GM06990 (cell line): ENCODE data around the gene VSTM2B.

Experiments
- DNase-seq: peaks from one replicate; pipeline ENCODE4 v3.0.0-alpha.2; 2011; ENCODE audit not compliant: insufficient read length; ENCODE audit errors: extremely low read depth
- H3K27me3 ChIP-seq: replicated peaks from 2 replicates; pipeline ENCODE4 v1.6.0; 2011; ENCODE audit warnings: low read length; ENCODE audit not compliant: control insufficient read depth, insufficient read depth
- H3K36me3 ChIP-seq: 2 replicates; pipeline ENCODE4 v1.5.1; 2011; ENCODE audit warnings: low read length; ENCODE audit not compliant: control insufficient read depth, insufficient read depth
- H3K4me3 ChIP-seq: replicated peaks from 2 replicates; pipeline ENCODE4 v1.5.1; 2011; ENCODE audit warnings: low read depth, mild to moderate bottlenecking, control low read depth, low read length
- CTCF ChIP-seq: IDR thresholded peaks from 2 replicates; pipeline ENCODE4 v1.5.1; 2011; ENCODE audit warnings: low read length, control low read depth, mild to moderate bottlenecking, inconsistent platforms; ENCODE audit not compliant: insufficient read depth, poor library complexity, severe bottlenecking

The VSTM2B gene

GRCh38 chr19:29499261-29499920, 26.4 kb upstream of the VSTM2B start:
- Histone ChIP-seq H3K27me3 (peaks cover 2% of the 10 kb centered on the region; the same call in 1 of the 2 replicates), H3K4me3 (no peak overlapping the region), H3K36me3 (no peaks in the 10 kb centered on the region)
- no peak for DNase-seq
- no peak for TF ChIP-seq CTCF

- no peak for DNase-seq
- Histone ChIP-seq H3K4me3 (no peak overlapping the region), H3K27me3 (peaks cover 2% of the 10 kb centered on the region; the same call in 1 of the 2 replicates), H3K36me3 (no peaks in the 10 kb centered on the region)
- no peak for TF ChIP-seq CTCF
Measured at GRCh38 chr19:29499921-29500590, 25.7 kb upstream of the VSTM2B start.

- no peak for DNase-seq
- peaks cover 2% of the 10 kb centered on the region; the same call in 1 of the 2 replicates for H3K27me3 ChIP-seq
- no peak for TF ChIP-seq CTCF
Measured at GRCh38 chr19:29501816-29502580, 23.8 kb upstream of the VSTM2B start.

GRCh38 chr19:29502581-29502850, 23.3 kb upstream of the VSTM2B start:
- TF ChIP-seq CTCF, result no peak
- peaks cover 2% of the 10 kb centered on the region; the same call in 1 of the 2 replicates for H3K27me3 ChIP-seq
- DNase-seq, result no peak
- no peak overlapping the region for H3K4me3 ChIP-seq
- no peaks in the 10 kb centered on the region for H3K36me3 ChIP-seq

More at GRCh38 chr19:29501816-29502580, 23.8 kb upstream of the VSTM2B start:
- H3K4me3 ChIP-seq, result no peak overlapping the region
- no peaks in the 10 kb centered on the region for H3K36me3 ChIP-seq

- H3K36me3 ChIP-seq, result no peaks in the 10 kb centered on the region
- no peaks in the 10 kb centered on the region; the same call in 1 of the 2 replicates for H3K27me3 ChIP-seq
- no peak overlapping the region for H3K4me3 ChIP-seq
- DNase-seq, result no peak
- TF ChIP-seq CTCF, result no peak
Measured at GRCh38 chr19:29503140-29503758, 22.5 kb upstream of the VSTM2B start.
